K562 (cell line): ENCODE data around the gene PDZK1IP1. TPM values are rescaled to one million over a fixed set of nuclear protein-coding genes. Genes with fewer than 3 reads are reported as not detected.
A peak's percentile ranks its signal among the peaks of the same experiment; 100 is the strongest.

ENCODE experiments used
- BDP1 ChIP-seq: IDR thresholded peaks from 3 replicates; pipeline ENCODE4 v1.6.1; 2011; ENCODE audit not compliant: insufficient read length, insufficient read depth
- COPS2 ChIP-seq: fragments of 450-650 bp; conservative IDR thresholded peaks from 2 replicates; pipeline ENCODE4 v1.6.1; 2016; ENCODE audit warnings: mild to moderate bottlenecking, moderate library complexity
- E2F5 ChIP-seq: sonication (generic); formaldehyde crosslinking; IDR thresholded peaks from 2 replicates; pipeline ENCODE4 v1.8.0; 2022; ENCODE audit warnings: mild to moderate bottlenecking, missing genetic modification reagents
- EGR1 ChIP-seq: fragments of 450-650 bp; conservative IDR thresholded peaks from 2 replicates; pipeline ENCODE4 v1.6.1; 2017; ENCODE audit warnings: mild to moderate bottlenecking
- EHMT2 ChIP-seq: fragments of 450-650 bp; IDR thresholded peaks from 2 replicates; pipeline ENCODE4 v1.6.1; 2018; ENCODE audit warnings: antibody characterized with exemption
- FOXP4 ChIP-seq: sonication (generic); formaldehyde crosslinking; IDR thresholded peaks from 2 replicates; pipeline ENCODE4 v1.8.0; 2022; ENCODE audit warnings: mild to moderate bottlenecking, missing genetic modification reagents, borderline replicate concordance
- HMG20A ChIP-seq: fragments of 450-650 bp; formaldehyde crosslinking; conservative IDR thresholded peaks from 2 replicates; pipeline ENCODE4 v1.4.0; 2020; ENCODE audit warnings: mild to moderate bottlenecking, mixed read lengths
- HMGN3 ChIP-seq: IDR thresholded peaks from 2 replicates; pipeline ENCODE4 v1.6.1; 2011; ENCODE audit warnings: borderline replicate concordance, low read depth, mild to moderate bottlenecking, mixed read lengths, low read length; ENCODE audit not compliant: insufficient read length; ENCODE audit errors: extremely low read depth
- IRF1 ChIP-seq: sonication (generic); formaldehyde crosslinking; IDR thresholded peaks from 2 replicates; pipeline ENCODE4 v1.8.0; 2022; ENCODE audit warnings: missing genetic modification reagents, mild to moderate bottlenecking, borderline replicate concordance
- NUFIP1 ChIP-seq: fragments of 450-650 bp; IDR thresholded peaks from 2 replicates; pipeline ENCODE4 v1.6.1; 2018; ENCODE audit not compliant: partially characterized antibody
- PATZ1 ChIP-seq: fragments of 250-450 bp; sonication (Bioruptor Pico); IDR thresholded peaks from 2 replicates; pipeline ENCODE4 v1.5.0; 2020; ENCODE audit warnings: mild to moderate bottlenecking, borderline replicate concordance
- XRCC3 ChIP-seq: fragments of 450-650 bp; IDR thresholded peaks from 2 replicates; pipeline ENCODE4 v1.6.1; 2017; ENCODE audit warnings: mild to moderate bottlenecking, moderate library complexity
- ZBTB12 ChIP-seq: fragments of 250-450 bp; sonication (Bioruptor Pico); IDR thresholded peaks from 2 replicates; pipeline ENCODE4 v1.4.0; 2020
- ZBTB33 ChIP-seq: sonication (generic); formaldehyde crosslinking; IDR thresholded peaks from 2 replicates; pipeline ENCODE4 v1.8.1; 2023; ENCODE audit warnings: mild to moderate bottlenecking, missing genetic modification reagents
- ZNF785 ChIP-seq: fragments of 250-450 bp; sonication (Bioruptor Pico); IDR thresholded peaks from 2 replicates; pipeline ENCODE4 v1.4.0; 2020; ENCODE audit warnings: mild to moderate bottlenecking
- polyA plus RNA-seq, 8 experiments: library from polyadenylated mRNA; depleted of rRNA in 4 of 8; stranded (reverse) in 5 of 8; unstranded in 3 of 8; fragments of >200 nt; fragmentation: Nextera tagmentation in 2 of 8; fragmentation: Illumina TruSeq in 1 of 8; extraction: Ambion mirVana in 2 of 8; extraction: Trizol in 1 of 8; gene quantifications; 2 replicates each; pipeline versions ENCODE4 v1.2.1 to v1.2.3, GENCODE V29; 2011 to 2014; ENCODE audit warnings: inconsistent platforms in 1 of 8, missing spikeins in 1 of 8
- total RNA-seq, 7 experiments: library from RNA; depleted of rRNA in 6 of 7; stranded (reverse); fragments of >200 nt in 6 of 7; fragmentation: Illumina TruSeq in 2 of 7; extraction: Trizol in 2 of 7; gene quantifications; 2 replicates each; pipeline versions ENCODE4 v1.2.1 to v1.2.3, GENCODE V29; 2011 to 2021; ENCODE audit warnings: low replicate concordance in 1 of 7

The PDZK1IP1 gene
- total and polyA plus RNA-seq, 9 of the 15 experiments (the other 6 are each of a cell fraction or from before 2014, with no cell fraction given) = 0.17 to 0.68 (median 0.53) TPM; not detected in 2

GRCh38 chr1:47226121-47226838 is 36.4 kb upstream of the PDZK1IP1 start (continued):
- TF ChIP-seq IRF1 (CRISPR knock-in tag) (no peak), FOXP4 (CRISPR knock-in tag) (no peak), ZNF785 (CRISPR knock-in tag) (no peak), PATZ1 (CRISPR knock-in tag) (no peak), ZBTB33 (CRISPR knock-in tag) (peak; percentile 89), XRCC3 (no peak), EHMT2 (no peak), COPS2 (no peak), BDP1 (no peak), ZBTB12 (CRISPR knock-in tag) (no peak), HMG20A (CRISPR knock-in tag) (no peak), NUFIP1 (no peak), EGR1 (peak; percentile 72), E2F5 (CRISPR knock-in tag) (no peak), HMGN3 (no peak)
